HepG2 (cell line): ENCODE data around the gene FRMD6. TPM values are rescaled to one million over a fixed set of nuclear protein-coding genes. Genes with fewer than 3 reads are reported as not detected.

Experiments used
- ATAC-seq: fragments of 200-7000 bp; cut with Tn5 transposase; 3 replicates; pipeline ENCODE4 v1.9.1; 2020; ENCODE audit warnings: mild to moderate bottlenecking, moderate library complexity
- BruUV-seq: library from RNA; stranded (reverse); fragments of 400-500 nt; replicated peaks from 2 replicates; lab custom pipeline; 2021; lab: Mats Ljungman, UMichigan
- CTCF ChIA-PET: fragments of 300-600 bp; formaldehyde crosslinking; extraction: SDS; loops from one replicate; lab custom pipeline; 2021; ENCODE audit warnings: low total read pairs, inconsistent platforms, low intra/inter-chr PET ratio; lab: Yijun Ruan, JAX
- POLR2A ChIA-PET: fragments of 350-600 bp; sonication (Branson Sonifier 250); formaldehyde crosslinking; loops from one replicate; lab custom pipeline; 2020; ENCODE audit warnings: antibody characterized with exemption, inconsistent platforms; lab: Yijun Ruan, JAX
- DNase-seq: peaks from one replicate; pipeline ENCODE4 v3.0.0-alpha.2; 2015; ENCODE audit warnings: low spot score
- FAIRE-seq: peaks from 3 replicates; lab custom pipeline; 2011; peaks lifted over from hg19 to GRCh38; lab: Jason Lieb, UNC
- H2AFZ ChIP-seq: one replicate; pipeline ENCODE4 v1.6.1; 2011; ENCODE audit warnings: low read length, inconsistent platforms
- H3K27ac ChIP-seq: fragments of 300-600 bp; 3 replicates; pipeline ENCODE4 v1.8.0; 2011; ENCODE audit warnings: mixed run types, mild to moderate bottlenecking, mixed read lengths, low read length, inconsistent platforms; ENCODE audit not compliant: insufficient read depth; ENCODE audit errors: extremely low read length
- H3K27me3 ChIP-seq, 2 experiments: fragments of 200-600 bp in 1 of 2; 2 replicates in 1 of 2; 3 replicates in 1 of 2; pipeline versions ENCODE4 v1.6.0 to v1.8.0; 2011; ENCODE audit warnings: low read length in 2 of 2, mild to moderate bottlenecking in 2 of 2, moderate library complexity in 2 of 2, inconsistent platforms in 1 of 2; ENCODE audit not compliant: insufficient read depth in 2 of 2, control insufficient read depth in 1 of 2
- H3K36me3 ChIP-seq, 2 experiments: fragments of 200-600 bp in 1 of 2; replicated peaks in 1 of 2; 2 replicates in 1 of 2; 3 replicates in 1 of 2; pipeline versions ENCODE4 v1.5.1 to v1.8.0; 2011; ENCODE audit warnings: low read length in 2 of 2, inconsistent platforms in 1 of 2; ENCODE audit not compliant: insufficient read depth in 2 of 2, control insufficient read depth in 1 of 2
- H3K4me1 ChIP-seq: 2 replicates; pipeline ENCODE4 v1.5.1; 2012; ENCODE audit warnings: low read length, inconsistent platforms; ENCODE audit not compliant: insufficient read depth
- H3K4me2 ChIP-seq: 2 replicates; pipeline ENCODE4 v1.6.0; 2011; ENCODE audit warnings: low read depth, low read length, inconsistent platforms
- H3K4me3 ChIP-seq, 3 experiments: fragments of 200-600 bp in 1 of 3; sonication (generic), shearing (Covaris generic) in 1 of 3; replicated peaks in 1 of 3; 2 replicates each; pipeline ENCODE4 v1.5.1; 2011 to 2016; ENCODE audit warnings: low read length in 3 of 3, inconsistent platforms in 2 of 3, low read depth in 2 of 3, mild to moderate bottlenecking in 2 of 3, control low read depth in 1 of 3, mixed read lengths in 1 of 3; ENCODE audit not compliant: insufficient read depth in 1 of 3
- H3K79me2 ChIP-seq: one replicate; pipeline ENCODE4 v1.6.1; 2011; ENCODE audit warnings: low read length, inconsistent platforms; ENCODE audit not compliant: insufficient read depth
- H3K9ac ChIP-seq: 2 replicates; pipeline ENCODE4 v1.6.0; 2011; ENCODE audit warnings: mild to moderate bottlenecking, low read depth, low read length, inconsistent platforms; ENCODE audit not compliant: insufficient read depth
- H3K9me3 ChIP-seq: 2 replicates; pipeline ENCODE4 v1.5.1; 2012; ENCODE audit warnings: mild to moderate bottlenecking, low read length
- H4K20me1 ChIP-seq: 2 replicates; pipeline ENCODE4 v1.6.0; 2011; ENCODE audit warnings: inconsistent platforms, mild to moderate bottlenecking, low read length, moderate library complexity; ENCODE audit not compliant: insufficient read depth
- CENPT ChIP-seq: sonication (generic); formaldehyde crosslinking; IDR thresholded peaks from 2 replicates; pipeline ENCODE4 v1.8.0; 2022; ENCODE audit warnings: low read depth, mild to moderate bottlenecking, moderate library complexity, missing genetic modification reagents
- CHD4 ChIP-seq: fragments of 200-600 bp; sonication (generic); IDR thresholded peaks from 2 replicates; pipeline ENCODE4 v1.7.0; 2017; ENCODE audit warnings: mild to moderate bottlenecking, low read length, borderline replicate concordance
- HIC2 ChIP-seq: sonication (generic); formaldehyde crosslinking; IDR thresholded peaks from 2 replicates; pipeline ENCODE4 v1.9.0; 2022; ENCODE audit warnings: low read depth, missing genetic modification reagents
- KDM6A ChIP-seq: IDR thresholded peaks from 2 replicates; pipeline ENCODE4 v1.6.1; 2016; ENCODE audit warnings: low read depth
- MNT ChIP-seq: fragments of 450-650 bp; IDR thresholded peaks from 2 replicates; pipeline ENCODE4 v1.6.1; 2016
- NCOR1 ChIP-seq: fragments of 200-600 bp; sonication (generic); IDR thresholded peaks from 2 replicates; pipeline ENCODE4 v1.7.0; 2017; ENCODE audit warnings: antibody characterized with exemption, low read length, borderline replicate concordance
- NFIC ChIP-seq: IDR thresholded peaks from 2 replicates; pipeline ENCODE4 v1.6.1; 2012; ENCODE audit warnings: mild to moderate bottlenecking, low read length, inconsistent platforms
- RNF2 ChIP-seq: fragments of 450-650 bp; conservative IDR thresholded peaks from 2 replicates; pipeline ENCODE4 v1.6.1; 2016; ENCODE audit warnings: low read depth
- SKIL ChIP-seq: sonication (generic); formaldehyde crosslinking; IDR thresholded peaks from 2 replicates; pipeline ENCODE4 v1.8.0; 2022; ENCODE audit warnings: missing genetic modification reagents, mild to moderate bottlenecking, moderate library complexity, borderline replicate concordance
- SNAI1 ChIP-seq: sonication (generic); formaldehyde crosslinking; IDR thresholded peaks from 2 replicates; pipeline ENCODE4 v1.5.0; 2020; ENCODE audit warnings: mild to moderate bottlenecking, missing genetic modification reagents, borderline replicate concordance
- TAF1 ChIP-seq: sonication (generic); formaldehyde crosslinking; IDR thresholded peaks from 2 replicates; pipeline ENCODE4 v1.4.0; 2020; ENCODE audit warnings: missing genetic modification reagents
- ZBED4 ChIP-seq: sonication (generic); formaldehyde crosslinking; IDR thresholded peaks from 2 replicates; pipeline ENCODE4 v1.4.0; 2020; ENCODE audit warnings: missing genetic modification reagents, borderline replicate concordance
- ZNF335 ChIP-seq: sonication (generic); formaldehyde crosslinking; IDR thresholded peaks from 2 replicates; pipeline ENCODE4 v1.4.0; 2020; ENCODE audit warnings: missing genetic modification reagents
- WGBS: methylation state at CpG from one replicate; pipeline ENCODE4 v1.1.6; 2017; ENCODE audit warnings: low lambda C conversion rate; 5-methylcytosine and 5-hydroxymethylcytosine counted together
- in situ Hi-C: cut with HindIII; loops from 2 replicates; pipeline ENCODE4 v1.10.0; 2017; ENCODE audit warnings: low pct_unique_long_range_greater_than_20kb; ENCODE audit not compliant: extremely low pct_ligation_motif_present
- intact Hi-C: fragments of 100-400 bp; cut with micrococcal nuclease; formaldehyde crosslinking; loops from one replicate; pipeline ENCODE4 v1.10.0; 2022; ENCODE audit not compliant: unreplicated experiment
- polyA plus RNA-seq, 8 experiments: library from polyadenylated mRNA; depleted of rRNA in 3 of 8; stranded (reverse) in 7 of 8; unstranded in 1 of 8; fragments of >200 nt; fragmentation: Illumina TruSeq in 4 of 8; extraction: Trizol in 4 of 8; gene quantifications; 2 replicates each; pipeline versions ENCODE4 v1.2.1 to v1.2.3, GENCODE V29; 2011 to 2016; ENCODE audit warnings: low read depth in 4 of 8, missing spikeins in 1 of 8, mixed read lengths in 1 of 8; ENCODE audit not compliant: insufficient read depth in 1 of 8
- total RNA-seq, 5 experiments: library from RNA; depleted of rRNA; stranded (reverse); fragments of >200 nt; fragmentation: Illumina TruSeq; extraction: Trizol; gene quantifications; 2 replicates each; pipeline ENCODE4 v1.2.3, GENCODE V29; 2016; ENCODE audit warnings: low read depth in 1 of 5

FRMD6 gene
- total and polyA plus RNA-seq, 2 of the 13 experiments (the other 11 are each of a cell fraction or from before 2014, with no cell fraction given), result 2.4 to 5.4 TPM

- no peak for TF ChIP-seq HIC2 (CRISPR knock-in tag)
These were observed 64.9 kb downstream of the FRMD6 start (continued) for GRCh38 chr14:51716610-51717009.

DNA sequence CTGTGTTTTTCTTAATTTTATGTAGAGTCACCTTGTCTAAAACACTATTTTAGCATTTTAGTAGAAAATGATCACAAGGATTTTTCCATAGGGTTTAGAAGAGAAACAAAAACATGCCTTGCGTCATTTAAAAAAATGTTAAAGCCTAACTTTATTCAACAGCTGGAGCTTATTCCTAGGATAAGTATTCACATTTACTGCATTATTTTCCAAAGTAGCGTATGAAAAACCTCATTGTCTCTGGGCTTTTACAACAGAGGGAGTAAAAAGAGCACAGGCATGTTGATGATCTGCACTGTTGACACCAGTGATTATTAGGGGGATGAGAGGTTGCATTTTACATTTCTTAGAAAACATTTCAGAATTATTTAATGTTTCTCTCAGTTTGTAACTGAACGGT is 66.1 kb downstream of the FRMD6 start:
- ATAC-seq (no peak), FAIRE-seq (no peak), DNase-seq (no peak)
- H3K4me1 ChIP-seq, result no peaks in the 10 kb centered on the region
- no TSS peak for BruUV-seq
- no peak overlapping the region for H3K9ac ChIP-seq
- no peak overlapping the region for H3K27ac ChIP-seq
- H3K79me2 ChIP-seq, result no peaks in the 10 kb centered on the region
- no peak overlapping the region for H3K4me3 ChIP-seq
- in situ Hi-C loops (no loop called here), intact Hi-C loops (no loop called here)
- CTCF ChIA-PET, result no interaction called here
- no peak overlapping the region for H3K4me2 ChIP-seq
- H3K27me3 ChIP-seq, result no peaks in the 10 kb centered on the region
- 88% methylated on average over 3 of the region's 3 CpGs for WGBS
- H3K9me3 ChIP-seq, result no peaks in the 10 kb centered on the region
- POLR2A ChIA-PET, result no interaction called here
- H3K36me3 ChIP-seq, result peaks cover 2 to 11% of the 10 kb centered on the region in 2 experiments; a peak in 3 of 5 replicates
- no peak overlapping the region for H2AFZ ChIP-seq
- H4K20me1 ChIP-seq, result no peaks in the 10 kb centered on the region
- TF ChIP-seq SNAI1 (CRISPR knock-in tag), result no peak
- no peak for TF ChIP-seq NFIC
- TF ChIP-seq RNF2, result no peak
- TF ChIP-seq MNT, result no peak
- no peak for TF ChIP-seq SKIL
- TF ChIP-seq ZBED4 (CRISPR knock-in tag), result no peak
- no peak for TF ChIP-seq NCOR1
- no peak for TF ChIP-seq TAF1 (CRISPR knock-in tag)
- TF ChIP-seq KDM6A (CRISPR knock-in tag), result no peak
- no peak for TF ChIP-seq ZNF335
- no peak for TF ChIP-seq CHD4
- TF ChIP-seq CENPT (CRISPR knock-in tag), result no peak
